HG03378 (cell line): ENCODE results near the gene E2F4.

Source experiments
- ATAC-seq: cut with Tn5 transposase; IDR thresholded peaks from one replicate; pipeline ENCODE4 v1.9.1; 2021; ENCODE audit warnings: mild to moderate bottlenecking, moderate library complexity; ENCODE audit not compliant: unreplicated experiment

The E2F4 gene

GRCh38 chr16:67190041-67190440 lies 1.9 kb upstream of the E2F4 start, which contains the start of gene EXOC3L1:
Gene EXOC3L1, minus strand, starts transcription at chr16:67190136. Its CDS starts 460 bp downstream, at chr16:67189676.
- ATAC-seq = no peak

GRCh38 chr16:67190448-67191399 lies 1.2 kb upstream of the E2F4 start:
- ATAC-seq = no peak

GRCh38 chr16:67191411-67191994 lies 452 bp upstream of the E2F4 start:
- ATAC-seq = no peak

DNA sequence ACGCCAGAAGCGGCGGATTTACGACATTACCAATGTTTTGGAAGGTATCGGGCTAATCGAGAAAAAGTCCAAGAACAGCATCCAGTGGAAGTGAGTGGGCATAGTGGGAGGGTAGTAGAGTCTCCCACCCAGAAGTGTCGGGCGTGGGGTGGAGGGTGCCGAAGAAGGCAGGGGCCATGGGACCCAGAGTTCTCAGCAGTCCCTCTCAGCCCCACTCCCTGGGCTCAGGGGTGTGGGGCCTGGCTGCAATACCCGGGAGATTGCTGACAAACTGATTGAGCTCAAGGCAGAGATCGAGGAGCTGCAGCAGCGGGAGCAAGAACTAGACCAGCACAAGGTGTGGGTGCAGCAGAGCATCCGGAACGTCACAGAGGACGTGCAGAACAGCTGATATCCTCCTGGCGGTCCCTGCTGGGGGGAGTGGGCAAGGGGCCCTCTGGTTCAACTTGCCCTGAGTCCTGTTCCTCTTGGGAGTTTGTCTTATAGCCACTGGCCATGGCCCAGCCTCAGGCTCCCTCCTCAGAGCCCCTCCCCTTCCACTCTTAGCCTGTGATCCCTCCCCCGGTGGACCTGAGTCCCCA lies 916 bp downstream of the E2F4 start:
- no peak for ATAC-seq

DNA sequence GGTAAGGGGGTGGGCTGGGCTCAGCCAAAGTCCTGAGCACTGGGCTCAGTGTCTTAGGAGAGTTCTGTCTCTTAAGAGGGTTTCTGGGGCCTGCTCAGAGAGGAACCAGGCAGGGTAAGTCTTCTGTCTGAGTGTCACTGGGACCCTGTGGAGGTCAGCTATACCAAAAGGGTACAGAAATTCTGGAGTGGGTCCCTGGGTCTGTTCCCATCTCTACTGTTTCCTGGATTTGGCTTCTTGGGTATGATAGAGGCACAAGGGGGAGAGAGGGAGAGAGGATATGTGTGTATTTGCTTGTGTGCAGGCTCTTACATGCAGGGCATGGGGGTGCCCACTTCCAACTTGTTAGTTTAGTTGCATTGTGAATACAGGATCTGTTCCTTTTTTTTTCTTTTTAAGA lies 1.6 kb downstream of the E2F4 start:
- ATAC-seq = no peak

DNA sequence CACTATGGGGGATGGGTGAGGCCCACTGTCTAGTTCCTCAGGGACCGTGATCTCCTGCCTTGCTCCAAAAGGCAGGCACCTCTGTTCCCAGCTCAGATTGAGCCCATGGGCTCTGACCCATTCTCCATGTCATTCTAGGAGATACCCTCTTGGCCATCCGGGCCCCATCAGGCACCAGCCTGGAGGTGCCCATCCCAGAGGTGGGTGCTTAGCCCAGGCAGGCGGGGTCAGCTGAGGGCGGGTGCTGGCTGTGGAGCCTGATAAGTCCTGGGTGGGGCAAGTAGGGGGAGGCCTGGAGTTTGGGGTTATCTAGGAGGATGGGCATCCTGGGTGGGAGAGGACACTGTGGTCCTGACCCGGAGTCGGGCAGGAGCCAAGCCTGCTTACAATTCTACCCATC lies 2.3 kb downstream of the E2F4 start:
- no peak for ATAC-seq

GRCh38 chr16:67195676-67196075 lies 3.7 kb downstream of the E2F4 start:
- no peak for ATAC-seq

DNA sequence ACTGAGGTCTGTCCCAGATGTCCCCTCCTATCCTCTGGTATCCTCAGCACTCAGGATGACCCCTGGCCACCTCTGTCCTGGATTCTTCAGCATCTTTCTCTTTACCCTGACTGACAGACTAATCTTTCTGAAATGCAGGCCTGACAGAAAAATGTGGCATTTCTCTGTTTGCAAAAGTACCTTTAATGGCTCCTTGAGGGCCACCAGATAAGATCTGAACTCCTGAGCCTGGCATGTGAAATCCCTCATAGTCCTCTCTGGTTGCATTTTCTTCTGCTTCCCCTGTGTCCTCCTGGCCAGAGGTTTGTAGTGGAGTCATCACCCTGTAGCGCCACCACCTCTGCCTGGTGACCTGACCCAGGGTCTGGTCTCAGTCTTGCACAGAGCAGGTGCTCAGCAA lies 4.9 kb downstream of the E2F4 start:
- ATAC-seq = no peak

- ATAC-seq = no peak
These were observed 5.7 kb downstream of the E2F4 start for GRCh38 chr16:67197704-67198103.

GRCh38 chr16:67198238-67198734 lies 6.3 kb downstream of the E2F4 start:
- no peak for ATAC-seq

DNA sequence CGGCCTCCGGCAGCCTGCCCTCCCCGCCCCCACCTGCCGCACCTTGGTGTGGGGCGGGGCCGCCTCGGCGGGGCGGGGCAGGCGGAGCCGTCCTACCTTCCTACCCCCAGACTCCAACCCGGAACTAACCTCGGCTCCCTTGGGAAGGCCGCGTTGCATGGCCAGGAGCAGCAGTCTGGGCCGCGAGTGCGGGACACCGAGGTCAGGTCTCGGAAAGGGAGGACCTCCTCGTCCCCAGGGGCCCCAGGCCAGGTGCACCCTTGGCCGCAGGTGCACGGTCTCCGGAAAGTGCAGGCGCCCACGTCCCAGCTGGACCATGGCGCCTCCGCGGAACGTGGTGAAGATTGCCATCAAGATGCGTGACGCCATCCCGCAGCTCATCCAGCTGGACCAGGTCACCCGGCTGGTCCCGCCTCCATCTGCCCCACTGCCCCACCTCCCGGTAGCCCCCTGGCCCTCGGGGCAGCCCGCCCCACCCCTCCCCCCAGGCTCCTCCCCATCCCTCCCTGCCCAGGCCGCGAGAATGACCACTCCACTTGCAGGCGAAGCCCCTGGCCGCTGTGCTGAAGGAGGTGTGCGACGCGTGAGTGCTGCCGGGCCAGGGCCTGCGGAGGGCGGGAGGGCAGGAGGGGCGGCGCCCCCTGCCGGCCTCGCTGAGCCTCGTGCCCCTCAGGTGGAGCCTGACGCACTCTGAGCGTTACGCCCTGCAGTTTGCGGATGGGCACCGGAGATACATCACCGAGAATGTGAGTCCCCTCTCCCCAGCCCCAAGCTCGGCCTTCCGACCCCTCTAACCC lies 7.3 kb downstream of the E2F4 start, which contains the start of gene ELMO3:
Gene ELMO3 (plus strand): TSS at position 121 of the 797 bp plus-strand sequence. CDS start 196 bp downstream, at position 317.
- ATAC-seq = no peak

- no peak for ATAC-seq
These were observed 7.8 kb downstream of the E2F4 start for GRCh38 chr16:67199808-67200198.

- no peak for ATAC-seq
These were observed 8.5 kb downstream of the E2F4 start for GRCh38 chr16:67200491-67200890.

DNA sequence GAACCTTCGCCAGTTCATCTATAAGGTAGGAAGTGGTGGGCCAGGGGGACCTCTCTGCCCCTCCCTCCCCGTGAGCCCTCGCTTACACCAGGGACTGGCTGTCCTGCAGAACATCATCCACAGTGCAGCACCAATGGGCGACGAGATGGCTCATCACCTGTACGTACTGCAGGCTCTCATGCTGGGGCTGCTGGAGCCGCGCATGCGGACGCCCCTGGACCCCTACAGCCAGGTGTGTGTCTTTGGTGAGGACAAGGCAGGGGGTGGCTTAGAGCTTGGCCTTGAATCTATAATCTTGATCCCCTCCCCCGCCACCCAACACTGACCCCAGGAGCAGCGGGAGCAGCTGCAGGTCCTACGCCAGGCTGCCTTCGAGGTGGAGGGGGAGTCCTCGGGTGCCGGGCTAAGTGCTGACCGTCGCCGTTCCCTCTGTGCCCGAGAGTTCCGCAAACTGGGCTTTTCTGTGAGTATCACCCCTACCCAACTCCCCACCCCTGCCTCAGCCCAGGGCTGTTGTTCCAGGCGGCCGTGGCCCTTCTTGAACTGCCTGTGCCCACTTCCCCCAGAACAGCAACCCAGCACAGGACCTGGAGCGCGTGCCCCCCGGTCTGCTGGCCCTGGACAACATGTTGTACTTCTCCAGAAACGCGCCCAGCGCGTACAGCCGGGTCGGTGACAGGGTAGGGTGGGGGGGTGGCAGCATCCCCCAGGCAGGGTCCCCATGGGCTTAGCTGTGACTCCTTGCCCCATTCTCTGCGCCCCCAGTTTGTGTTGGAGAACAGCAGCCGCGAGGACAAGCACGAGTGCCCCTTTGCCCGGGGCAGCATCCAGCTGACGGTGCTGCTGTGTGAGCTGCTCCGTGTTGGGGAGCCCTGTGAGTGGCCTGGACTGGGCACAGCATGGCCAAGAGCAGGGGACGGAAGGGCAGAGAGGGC lies 9.7 kb downstream of the E2F4 start:
- no peak for ATAC-seq

DNA sequence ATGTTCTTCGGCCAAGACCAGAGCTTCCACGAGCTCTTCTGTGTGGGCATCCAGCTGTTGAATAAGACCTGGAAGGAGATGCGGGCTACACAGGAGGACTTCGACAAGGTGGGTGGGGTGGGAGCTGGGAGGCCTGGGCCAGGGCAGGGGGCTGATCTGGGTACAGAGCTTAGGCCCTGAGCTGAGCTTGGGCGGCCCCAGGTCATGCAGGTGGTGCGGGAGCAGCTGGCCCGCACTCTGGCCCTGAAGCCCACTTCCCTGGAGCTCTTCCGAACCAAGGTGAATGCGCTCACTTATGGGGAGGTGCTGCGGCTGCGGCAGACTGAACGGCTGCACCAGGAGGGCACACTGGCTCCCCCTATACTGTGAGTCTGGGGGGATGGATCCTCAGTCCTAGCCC lies 10.5 kb downstream of the E2F4 start:
- ATAC-seq = no peak

DNA sequence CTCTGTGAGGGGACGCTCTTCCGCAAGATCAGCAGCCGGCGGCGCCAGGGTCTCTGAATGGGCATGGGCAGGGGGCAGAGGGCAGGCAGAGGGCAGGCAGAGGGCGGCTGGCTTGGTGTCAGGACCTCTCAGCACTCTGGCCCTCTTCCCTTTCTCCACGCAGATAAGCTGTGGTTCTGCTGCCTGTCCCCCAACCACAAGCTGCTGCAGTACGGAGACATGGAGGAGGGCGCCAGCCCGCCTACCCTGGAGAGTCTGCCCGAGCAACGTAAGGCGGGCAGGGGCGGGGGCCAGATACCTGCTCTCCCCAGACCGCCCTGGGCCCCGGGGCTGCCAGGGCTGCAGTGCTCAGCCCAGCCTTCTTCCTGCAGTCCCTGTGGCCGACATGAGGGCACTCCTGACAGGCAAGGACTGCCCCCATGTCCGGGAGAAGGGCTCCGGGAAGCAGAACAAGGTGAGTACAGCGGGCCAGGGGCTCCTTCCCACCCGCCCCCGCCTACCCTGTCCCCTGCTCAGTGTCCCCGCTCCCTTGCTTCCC lies 11.1 kb downstream of the E2F4 start:
- no peak for ATAC-seq

DNA sequence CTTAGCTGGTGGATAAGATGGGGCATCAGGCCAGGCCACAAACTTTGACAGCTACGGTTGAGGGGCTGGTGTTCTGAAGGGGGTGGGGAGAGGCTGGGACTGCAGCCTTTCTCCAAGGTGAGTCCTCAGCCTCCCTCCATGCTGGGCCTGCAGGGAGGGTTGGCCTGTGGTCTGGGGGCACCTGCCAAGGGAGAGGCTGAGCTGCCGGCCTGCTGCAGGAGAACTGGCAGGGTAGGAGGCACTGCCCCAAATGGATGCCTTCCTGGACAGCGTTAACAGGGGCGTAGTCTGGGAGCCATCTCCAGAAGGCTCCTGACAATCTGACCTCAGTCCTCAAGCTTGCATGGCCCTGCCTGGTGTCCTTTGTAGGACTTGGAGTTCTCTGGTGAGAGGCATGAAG lies 12.1 kb downstream of the E2F4 start:
- ATAC-seq = no peak

DNA sequence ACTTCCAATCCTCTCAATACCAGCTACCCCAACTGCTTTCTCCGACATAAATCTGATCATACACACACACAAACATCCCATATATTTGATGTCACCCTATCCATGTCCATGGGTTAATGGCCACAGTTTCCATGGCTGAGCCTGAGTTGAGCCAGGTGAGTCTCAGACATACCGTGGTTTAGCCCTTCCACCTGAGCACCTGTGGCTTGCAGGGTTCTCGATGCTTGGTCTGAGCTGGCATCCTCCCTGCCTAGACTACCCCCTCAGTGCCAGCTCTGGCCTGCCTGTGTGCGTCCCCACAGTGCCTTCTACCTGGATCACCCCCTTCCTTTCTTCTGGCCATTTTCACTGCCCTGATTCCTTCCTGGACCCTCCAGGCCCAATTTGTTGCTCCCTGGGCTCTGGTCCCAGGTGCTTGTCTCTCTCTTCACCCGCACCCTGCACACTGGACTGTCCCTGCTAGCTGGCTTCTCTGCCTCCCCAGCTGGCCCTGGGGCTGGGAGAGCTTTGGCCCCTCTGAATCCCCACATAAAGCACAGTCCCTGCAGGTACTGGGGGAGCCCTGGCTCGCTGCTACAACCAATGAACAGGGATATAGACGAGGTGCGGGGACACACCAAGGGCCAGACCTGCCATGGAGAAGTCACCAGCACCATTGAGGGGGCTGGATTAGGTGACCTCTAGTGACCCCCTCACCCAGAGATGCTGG lies 14.3 kb downstream of the E2F4 start:
- ATAC-seq = no peak

DNA sequence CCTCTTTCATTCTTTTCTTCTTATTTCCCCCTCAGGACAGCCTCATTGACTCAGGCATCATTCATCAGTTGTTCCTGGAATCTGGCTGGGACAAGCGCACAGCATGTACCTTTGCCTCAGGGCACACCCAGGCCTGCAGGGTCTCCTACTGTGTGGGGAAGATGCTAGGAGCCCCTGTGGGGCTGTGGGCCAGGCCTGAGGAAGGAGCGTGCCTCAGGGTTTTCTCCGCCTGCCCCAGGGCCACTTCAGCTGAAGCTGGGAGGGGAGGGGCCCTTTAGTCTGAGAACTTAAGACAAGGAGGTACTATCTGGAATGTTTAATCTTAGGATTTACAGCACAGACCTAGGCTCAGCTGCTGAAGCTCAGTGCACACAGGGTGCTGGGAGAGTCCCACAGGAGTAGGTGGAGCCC lies 14.9 kb downstream of the E2F4 start:
- no peak for ATAC-seq
